ENCODE data around the gene EIF2AK3. TPM values are rescaled to one million over a fixed set of nuclear protein-coding genes. Genes with fewer than 3 reads are reported as not detected.
A peak's percentile ranks its signal among the peaks of the same experiment; 100 is the strongest.
"Not testable (repeated sequence)": the region's sequence is repeated elsewhere in the genome, so short reads cannot be mapped to it uniquely, and the experiment has no call there.

EIF2AK3 gene
- total RNA-seq, 3 donors from 2014 or later = 18.1 to 39.1 (median 34.4) TPM

GRCh38 chr2:88556026-88556425 is 71.2 kb downstream of the EIF2AK3 start:
- peaks cover 5% of the 10 kb centered on the region for H3K36me3 ChIP-seq
- H3K4me1 ChIP-seq = no peaks in the 10 kb centered on the region
- intact Hi-C loops (cut with DNase I; ENCODE audit: low total_unique reads) = no loop called here
- TF ChIP-seq POLR2AphosphoS5 (IDR thresholded peaks at IDR 0.05) (no peak), CTCF (IDR thresholded peaks at IDR 0.05) (no peak), POLR2A (IDR thresholded peaks at IDR 0.05) (no peak)
- DNase-seq (ENCODE audit: low spot score in 2 of 2) = no peak
- no peak overlapping the region for H3K4me3 ChIP-seq
- no peaks in the 10 kb centered on the region for H3K9me3 ChIP-seq
- H3K27me3 ChIP-seq = no peaks in the 10 kb centered on the region
- no peak overlapping the region for H3K27ac ChIP-seq

GRCh38 chr2:88554189-88554588 is 73.1 kb downstream of the EIF2AK3 start:
- H3K4me1 ChIP-seq = no peaks in the 10 kb centered on the region
- no peak for DNase-seq (ENCODE audit: low spot score in 2 of 2)
- H3K36me3 ChIP-seq = peaks cover 5% of the 10 kb centered on the region
- no peaks in the 10 kb centered on the region for H3K27me3 ChIP-seq
- H3K27ac ChIP-seq = no peak overlapping the region
- TF ChIP-seq CTCF (IDR thresholded peaks at IDR 0.05) = no peak
- TF ChIP-seq POLR2AphosphoS5 (IDR thresholded peaks at IDR 0.05) = no peak
- no peak for TF ChIP-seq POLR2A (IDR thresholded peaks at IDR 0.05)
- H3K4me3 ChIP-seq = no peak overlapping the region
- intact Hi-C loops (cut with DNase I; ENCODE audit: low total_unique reads) = no loop called here
- H3K9me3 ChIP-seq = no peaks in the 10 kb centered on the region

- Histone ChIP-seq H3K9me3 (no peaks in the 10 kb centered on the region), H3K36me3 (no peaks in the 10 kb centered on the region), H3K27ac (no peak overlapping the region), H3K27me3 (no peaks in the 10 kb centered on the region), H3K4me1 (no peaks in the 10 kb centered on the region), H3K4me3 (peak overlapping the region in 2 of 3 donors; percentile 21 to 57)
- intact Hi-C loops (cut with DNase I; ENCODE audit: low total_unique reads) = no loop called here
- no peak for DNase-seq (ENCODE audit: low spot score in 2 of 2)
- TF ChIP-seq POLR2A (IDR thresholded peaks at IDR 0.05) = no peak
- no peak for TF ChIP-seq POLR2AphosphoS5 (IDR thresholded peaks at IDR 0.05)
- TF ChIP-seq CTCF (IDR thresholded peaks at IDR 0.05) = no peak
These were observed 77.5 kb downstream of the EIF2AK3 start for GRCh38 chr2:88549616-88550292.

- H3K4me3 ChIP-seq; H3K36me3 ChIP-seq; intact Hi-C loops (cut with DNase I; ENCODE audit: low total_unique reads); H3K27me3 ChIP-seq; H3K27ac ChIP-seq; H3K9me3 ChIP-seq; DNase-seq (ENCODE audit: low spot score in 2 of 2); H3K4me1 ChIP-seq: not testable (repeated sequence)
These were observed 81.0 kb downstream of the EIF2AK3 start for GRCh38 chr2:88546291-88546690.

- no peak overlapping the region for H3K27ac ChIP-seq
- no peak overlapping the region for H3K4me3 ChIP-seq
- H3K9me3 ChIP-seq = no peaks in the 10 kb centered on the region
- no peaks in the 10 kb centered on the region for H3K27me3 ChIP-seq
- H3K4me1 ChIP-seq = no peaks in the 10 kb centered on the region
- no peak for DNase-seq (ENCODE audit: low spot score in 2 of 2)
- intact Hi-C loops (cut with DNase I; ENCODE audit: low total_unique reads) = no loop called here
- TF ChIP-seq CTCF (IDR thresholded peaks at IDR 0.05) (no peak), POLR2AphosphoS5 (IDR thresholded peaks at IDR 0.05) (no peak), POLR2A (IDR thresholded peaks at IDR 0.05) (no peak)
- no peaks in the 10 kb centered on the region for H3K36me3 ChIP-seq
These were observed 82.1 kb downstream of the EIF2AK3 start for GRCh38 chr2:88545118-88545517.
